HepG2 (cell line): ENCODE measurements around the gene SLC35B2. TPM values are rescaled to one million over a fixed set of nuclear protein-coding genes. Genes with fewer than 3 reads are reported as not detected.

ENCODE experiments used
- AKAP8 ChIP-seq: sonication (generic); formaldehyde crosslinking; IDR thresholded peaks from 2 replicates; pipeline ENCODE4 v1.5.1; 2020; ENCODE audit warnings: mild to moderate bottlenecking, missing genetic modification reagents
- ELF3 ChIP-seq: IDR thresholded peaks from 2 replicates; pipeline ENCODE4 v1.6.1; 2016; ENCODE audit warnings: missing genetic modification reagents, missing compliant biosample characterization
- IKZF4 ChIP-seq: sonication (generic); formaldehyde crosslinking; IDR thresholded peaks from 2 replicates; pipeline ENCODE4 v1.5.1; 2020; ENCODE audit warnings: borderline replicate concordance, mild to moderate bottlenecking, low read depth, missing genetic modification reagents; ENCODE audit errors: not compliant biosample characterization
- KAT2B ChIP-seq: fragments of 150-350 bp; IDR thresholded peaks from 2 replicates; pipeline ENCODE4 v1.6.1; 2014; ENCODE audit warnings: low read depth, low read length, borderline replicate concordance
- MATR3 ChIP-seq: sonication (generic); formaldehyde crosslinking; IDR thresholded peaks from 2 replicates; pipeline ENCODE4 v1.4.0; 2020; ENCODE audit warnings: missing genetic modification reagents
- MLLT10 ChIP-seq: sonication (generic); formaldehyde crosslinking; IDR thresholded peaks from 2 replicates; pipeline ENCODE4 v1.4.0; 2020; ENCODE audit warnings: missing genetic modification reagents
- REXO4 ChIP-seq: sonication (generic); formaldehyde crosslinking; IDR thresholded peaks from 2 replicates; pipeline ENCODE4 v1.8.0; 2022; ENCODE audit warnings: missing genetic modification reagents, mild to moderate bottlenecking, borderline replicate concordance
- RORA ChIP-seq: sonication (generic); formaldehyde crosslinking; IDR thresholded peaks from 2 replicates; pipeline ENCODE4 v1.5.0; 2020; ENCODE audit warnings: mild to moderate bottlenecking, missing genetic modification reagents, moderate library complexity
- SOX5 ChIP-seq: IDR thresholded peaks from 2 replicates; pipeline ENCODE4 v1.6.1; 2016; ENCODE audit warnings: borderline replicate concordance
- TOE1 ChIP-seq: sonication (generic); formaldehyde crosslinking; IDR thresholded peaks from 2 replicates; pipeline ENCODE4 v1.4.0; 2020; ENCODE audit warnings: mild to moderate bottlenecking, missing genetic modification reagents
- ZBTB1 ChIP-seq: sonication (generic); formaldehyde crosslinking; IDR thresholded peaks from 2 replicates; pipeline ENCODE4 v1.4.0; 2020; ENCODE audit warnings: missing genetic modification reagents, borderline replicate concordance
- ZFP36 ChIP-seq: fragments of 150-350 bp; IDR thresholded peaks from 2 replicates; pipeline ENCODE4 v1.6.1; 2018; ENCODE audit warnings: borderline replicate concordance, low read length, low read depth; ENCODE audit not compliant: partially characterized antibody
- ZNF3 ChIP-seq: IDR thresholded peaks from 2 replicates; pipeline ENCODE4 v1.7.0; 2017; ENCODE audit warnings: inconsistent platforms
- ZNF317 ChIP-seq: sonication (generic); formaldehyde crosslinking; IDR thresholded peaks from 2 replicates; pipeline ENCODE4 v1.5.0; 2020; ENCODE audit warnings: mild to moderate bottlenecking, missing genetic modification reagents
- ZNF33B ChIP-seq: sonication (generic); formaldehyde crosslinking; IDR thresholded peaks from 2 replicates; pipeline ENCODE4 v1.5.1; 2020; ENCODE audit warnings: mild to moderate bottlenecking, missing genetic modification reagents
- ZNF383 ChIP-seq: sonication (generic); formaldehyde crosslinking; IDR thresholded peaks from 2 replicates; pipeline ENCODE4 v1.4.0; 2020; ENCODE audit warnings: missing genetic modification reagents, mild to moderate bottlenecking, borderline replicate concordance
- ZNF556 ChIP-seq: sonication (generic); formaldehyde crosslinking; IDR thresholded peaks from 2 replicates; pipeline ENCODE4 v1.4.0; 2020; ENCODE audit warnings: mild to moderate bottlenecking, missing genetic modification reagents, borderline replicate concordance
- ZNF713 ChIP-seq: sonication (generic); formaldehyde crosslinking; IDR thresholded peaks from 2 replicates; pipeline ENCODE4 v1.4.0; 2020; ENCODE audit warnings: mild to moderate bottlenecking, missing genetic modification reagents
- ZNF883 ChIP-seq: sonication (generic); formaldehyde crosslinking; IDR thresholded peaks from 2 replicates; pipeline ENCODE4 v1.5.1; 2020; ENCODE audit warnings: mild to moderate bottlenecking, missing genetic modification reagents; ENCODE audit errors: not compliant biosample characterization
- ZSCAN25 ChIP-seq: sonication (generic); formaldehyde crosslinking; IDR thresholded peaks from 2 replicates; pipeline ENCODE4 v1.8.0; 2022; ENCODE audit warnings: mild to moderate bottlenecking, missing genetic modification reagents
- polyA plus RNA-seq, 8 experiments: library from polyadenylated mRNA; depleted of rRNA in 3 of 8; stranded (reverse) in 7 of 8; unstranded in 1 of 8; fragments of >200 nt; fragmentation: Illumina TruSeq in 4 of 8; extraction: Trizol in 4 of 8; gene quantifications; 2 replicates each; pipeline versions ENCODE4 v1.2.1 to v1.2.3, GENCODE V29; 2011 to 2016; ENCODE audit warnings: low read depth in 4 of 8, missing spikeins in 1 of 8, mixed read lengths in 1 of 8; ENCODE audit not compliant: insufficient read depth in 1 of 8
- total RNA-seq, 5 experiments: library from RNA; depleted of rRNA; stranded (reverse); fragments of >200 nt; fragmentation: Illumina TruSeq; extraction: Trizol; gene quantifications; 2 replicates each; pipeline ENCODE4 v1.2.3, GENCODE V29; 2016; ENCODE audit warnings: low read depth in 1 of 5
- TF ChIP-seq, protein P1 (sequence below): sonication (generic); formaldehyde crosslinking; IDR thresholded peaks from 2 replicates; pipeline ENCODE4 v1.5.1; 2020; ENCODE audit warnings: mild to moderate bottlenecking, missing genetic modification reagents, borderline replicate concordance
- TF ChIP-seq, protein P2 (sequence below): sonication (generic); formaldehyde crosslinking; IDR thresholded peaks from 2 replicates; pipeline ENCODE4 v1.4.0; 2020; ENCODE audit warnings: mild to moderate bottlenecking, missing genetic modification reagents
- TF ChIP-seq, protein P3 (sequence below): sonication (generic); formaldehyde crosslinking; IDR thresholded peaks from 2 replicates; pipeline ENCODE4 v1.4.0; 2020; ENCODE audit warnings: missing genetic modification reagents

The SLC35B2 gene
- total and polyA plus RNA-seq, 2 of the 13 experiments (the other 11 are each of a cell fraction or from before 2014, with no cell fraction given) = 61.1 to 148 TPM

DNA sequence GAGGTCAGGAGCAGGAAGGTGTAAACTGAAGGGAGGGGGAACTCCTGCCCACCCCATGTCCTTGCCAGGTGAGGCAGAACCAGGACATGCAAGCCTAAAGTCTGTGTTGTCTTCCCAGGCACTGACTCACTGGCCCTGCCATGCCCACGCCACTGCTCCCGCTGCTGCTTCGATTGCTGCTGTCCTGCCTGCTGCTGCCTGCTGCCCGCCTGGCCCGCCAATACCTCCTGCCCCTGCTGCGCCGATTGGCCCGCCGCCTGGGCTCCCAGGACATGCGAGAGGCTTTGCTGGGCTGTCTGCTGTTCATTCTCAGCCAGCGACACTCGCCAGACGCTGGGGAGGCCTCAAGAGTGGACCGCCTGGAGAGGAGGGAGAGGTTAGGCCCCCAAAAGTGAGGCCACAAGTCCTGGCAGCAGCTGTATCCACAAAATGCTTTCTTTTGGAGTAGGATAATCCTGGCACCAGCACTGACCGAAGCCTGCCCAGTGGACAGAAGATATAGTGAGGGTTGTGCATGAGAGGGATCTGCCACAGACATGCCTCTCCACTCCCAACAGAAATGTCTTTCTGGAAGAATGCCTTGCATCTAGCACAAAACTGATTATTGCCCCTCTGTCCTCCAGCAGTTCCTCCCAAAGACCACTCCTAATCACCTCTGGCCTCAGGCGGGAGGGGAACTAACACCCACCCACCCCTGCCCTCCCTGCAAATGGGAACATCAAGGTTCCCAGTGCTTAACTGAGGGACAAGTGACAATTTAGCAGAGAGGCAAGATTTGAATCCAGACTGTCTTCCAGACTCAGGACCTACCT is 39.8 kb downstream of the SLC35B2 start (continued):
- TF ChIP-seq ZNF713 (CRISPR knock-in tag) (no peak), ZNF556 (no peak), ZNF317 (CRISPR knock-in tag) (0 out of 2 replicates have a peak, but pooled peaks have one; percentile 15), IKZF4 (CRISPR knock-in tag) (no peak), TOE1 (no peak), RORA (CRISPR knock-in tag) (no peak), ZNF3 (CRISPR knock-in tag) (no peak), REXO4 (CRISPR knock-in tag) (no peak), ZBTB1 (CRISPR knock-in tag) (no peak), ZNF383 (CRISPR knock-in tag) (no peak), ZSCAN25 (CRISPR knock-in tag) (no peak), ZNF33B (CRISPR knock-in tag) (no peak), SOX5 (CRISPR knock-in tag) (no peak), MLLT10 (no peak), AKAP8 (CRISPR knock-in tag) (0 out of 2 replicates have a peak, but pooled peaks have one; percentile 35), ELF3 (CRISPR knock-in tag) (no peak), MATR3 (no peak), ZNF883 (CRISPR knock-in tag) (no peak), KAT2B (no peak), ZFP36 (no peak)
- TF ChIP-seq, protein P1, sequence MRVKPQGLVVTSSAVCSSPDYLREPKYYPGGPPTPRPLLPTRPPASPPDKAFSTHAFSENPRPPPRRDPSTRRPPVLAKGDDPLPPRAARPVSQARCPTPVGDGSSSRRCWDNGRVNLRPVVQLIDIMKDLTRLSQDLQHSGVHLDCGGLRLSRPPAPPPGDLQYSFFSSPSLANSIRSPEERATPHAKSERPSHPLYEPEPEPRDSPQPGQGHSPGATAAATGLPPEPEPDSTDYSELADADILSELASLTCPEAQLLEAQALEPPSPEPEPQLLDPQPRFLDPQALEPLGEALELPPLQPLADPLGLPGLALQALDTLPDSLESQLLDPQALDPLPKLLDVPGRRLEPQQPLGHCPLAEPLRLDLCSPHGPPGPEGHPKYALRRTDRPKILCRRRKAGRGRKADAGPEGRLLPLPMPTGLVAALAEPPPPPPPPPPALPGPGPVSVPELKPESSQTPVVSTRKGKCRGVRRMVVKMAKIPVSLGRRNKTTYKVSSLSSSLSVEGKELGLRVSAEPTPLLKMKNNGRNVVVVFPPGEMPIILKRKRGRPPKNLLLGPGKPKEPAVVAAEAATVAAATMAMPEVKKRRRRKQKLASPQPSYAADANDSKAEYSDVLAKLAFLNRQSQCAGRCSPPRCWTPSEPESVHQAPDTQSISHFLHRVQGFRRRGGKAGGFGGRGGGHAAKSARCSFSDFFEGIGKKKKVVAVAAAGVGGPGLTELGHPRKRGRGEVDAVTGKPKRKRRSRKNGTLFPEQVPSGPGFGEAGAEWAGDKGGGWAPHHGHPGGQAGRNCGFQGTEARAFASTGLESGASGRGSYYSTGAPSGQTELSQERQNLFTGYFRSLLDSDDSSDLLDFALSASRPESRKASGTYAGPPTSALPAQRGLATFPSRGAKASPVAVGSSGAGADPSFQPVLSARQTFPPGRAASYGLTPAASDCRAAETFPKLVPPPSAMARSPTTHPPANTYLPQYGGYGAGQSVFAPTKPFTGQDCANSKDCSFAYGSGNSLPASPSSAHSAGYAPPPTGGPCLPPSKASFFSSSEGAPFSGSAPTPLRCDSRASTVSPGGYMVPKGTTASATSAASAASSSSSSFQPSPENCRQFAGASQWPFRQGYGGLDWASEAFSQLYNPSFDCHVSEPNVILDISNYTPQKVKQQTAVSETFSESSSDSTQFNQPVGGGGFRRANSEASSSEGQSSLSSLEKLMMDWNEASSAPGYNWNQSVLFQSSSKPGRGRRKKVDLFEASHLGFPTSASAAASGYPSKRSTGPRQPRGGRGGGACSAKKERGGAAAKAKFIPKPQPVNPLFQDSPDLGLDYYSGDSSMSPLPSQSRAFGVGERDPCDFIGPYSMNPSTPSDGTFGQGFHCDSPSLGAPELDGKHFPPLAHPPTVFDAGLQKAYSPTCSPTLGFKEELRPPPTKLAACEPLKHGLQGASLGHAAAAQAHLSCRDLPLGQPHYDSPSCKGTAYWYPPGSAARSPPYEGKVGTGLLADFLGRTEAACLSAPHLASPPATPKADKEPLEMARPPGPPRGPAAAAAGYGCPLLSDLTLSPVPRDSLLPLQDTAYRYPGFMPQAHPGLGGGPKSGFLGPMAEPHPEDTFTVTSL = no peak
- TF ChIP-seq, protein P2, sequence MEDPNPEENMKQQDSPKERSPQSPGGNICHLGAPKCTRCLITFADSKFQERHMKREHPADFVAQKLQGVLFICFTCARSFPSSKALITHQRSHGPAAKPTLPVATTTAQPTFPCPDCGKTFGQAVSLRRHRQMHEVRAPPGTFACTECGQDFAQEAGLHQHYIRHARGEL (CRISPR knock-in tag) = no peak
- TF ChIP-seq, protein P3, sequence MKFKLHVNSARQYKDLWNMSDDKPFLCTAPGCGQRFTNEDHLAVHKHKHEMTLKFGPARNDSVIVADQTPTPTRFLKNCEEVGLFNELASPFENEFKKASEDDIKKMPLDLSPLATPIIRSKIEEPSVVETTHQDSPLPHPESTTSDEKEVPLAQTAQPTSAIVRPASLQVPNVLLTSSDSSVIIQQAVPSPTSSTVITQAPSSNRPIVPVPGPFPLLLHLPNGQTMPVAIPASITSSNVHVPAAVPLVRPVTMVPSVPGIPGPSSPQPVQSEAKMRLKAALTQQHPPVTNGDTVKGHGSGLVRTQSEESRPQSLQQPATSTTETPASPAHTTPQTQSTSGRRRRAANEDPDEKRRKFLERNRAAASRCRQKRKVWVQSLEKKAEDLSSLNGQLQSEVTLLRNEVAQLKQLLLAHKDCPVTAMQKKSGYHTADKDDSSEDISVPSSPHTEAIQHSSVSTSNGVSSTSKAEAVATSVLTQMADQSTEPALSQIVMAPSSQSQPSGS (CRISPR knock-in tag) = no peak
